NCI-H2081 treated with DMSO at 0.1 percent for 48 hours (cell line): ENCODE measurements around the gene WNT5B.
A peak's percentile ranks its signal among the peaks of the same experiment; 100 is the strongest.

Experiments
- DNase-seq: peaks from one replicate; lab custom pipeline; 2025; lab: John Stamatoyannopoulos, UW

WNT5B gene

DNA sequence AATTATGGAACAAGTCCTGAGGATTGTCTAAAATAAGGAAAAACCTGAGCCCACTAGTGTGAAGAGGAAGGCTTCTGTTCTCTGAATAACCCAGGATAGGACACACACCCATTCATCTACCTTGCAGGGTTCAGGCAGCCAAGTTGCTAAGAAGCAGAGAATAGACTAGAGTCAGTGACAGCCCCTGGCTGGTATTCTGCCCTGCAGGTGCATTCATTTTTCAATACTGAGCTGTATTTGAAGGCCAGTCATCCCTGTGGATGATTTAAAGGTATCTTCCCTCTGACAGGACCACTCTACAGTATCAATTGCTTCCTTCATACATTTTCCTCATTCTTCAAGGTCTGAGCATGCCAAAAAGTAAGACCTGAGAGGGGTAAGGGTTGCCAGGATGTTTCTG is 22.9 kb downstream of the WNT5B start:
- DNase-seq: no peak

- no peak for DNase-seq
These were observed 26.3 kb downstream of the WNT5B start for GRCh38 chr12:1655225-1655788.

GRCh38 chr12:1656902-1657301 is 27.9 kb downstream of the WNT5B start:
- DNase-seq: no peak

GRCh38 chr12:1657688-1658087 is 28.7 kb downstream of the WNT5B start:
- no peak for DNase-seq

GRCh38 chr12:1660304-1661187 is 31.5 kb downstream of the WNT5B start:
- DNase-seq: no peak

DNA sequence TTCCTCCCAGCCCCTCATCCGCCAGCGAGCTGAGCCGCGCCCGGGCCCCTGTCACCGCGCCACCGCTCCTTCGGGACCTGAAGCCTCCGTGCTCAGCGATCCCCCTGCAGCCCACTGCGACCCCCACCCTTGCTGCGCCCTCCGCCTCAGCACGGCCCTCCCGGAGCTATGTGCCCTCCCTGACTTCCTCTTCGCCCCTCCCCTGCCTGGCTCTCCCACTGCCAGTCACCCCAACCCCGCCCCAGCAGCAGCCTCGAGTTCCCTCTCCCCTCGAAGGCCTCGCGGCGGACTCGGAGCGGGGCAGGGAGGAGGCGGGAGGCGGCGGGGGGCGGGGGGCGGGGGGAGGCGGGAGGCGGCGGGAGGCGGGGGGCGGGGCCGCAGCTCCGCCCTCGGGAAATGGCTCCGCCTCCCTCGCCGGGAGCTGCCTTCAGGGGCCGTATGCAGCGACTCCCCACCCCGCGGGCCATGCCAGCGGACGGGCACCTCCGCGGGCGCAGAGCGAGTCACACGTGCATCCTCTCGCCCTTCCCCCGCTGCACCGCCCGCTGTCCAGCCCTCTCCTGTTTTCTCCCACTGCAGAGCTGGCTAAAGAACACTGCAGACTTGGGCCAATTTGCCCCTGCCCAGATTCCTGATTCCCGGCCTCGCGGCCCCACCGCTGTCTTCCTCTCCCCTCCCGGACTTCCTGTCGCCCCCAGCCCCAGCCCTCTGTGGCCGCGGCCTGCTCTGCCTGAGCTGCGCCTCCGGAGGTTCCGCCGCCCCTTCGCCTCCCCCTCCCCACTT is 32.7 kb downstream of the WNT5B start:
- peak; percentile 43 for DNase-seq

GRCh38 chr12:1662761-1663439 is 33.9 kb downstream of the WNT5B start:
- DNase-seq: no peak

- DNase-seq: no peak
These were observed 34.6 kb downstream of the WNT5B start for GRCh38 chr12:1663440-1664132.

- DNase-seq: no peak
These were observed 36.3 kb downstream of the WNT5B start for GRCh38 chr12:1665366-1665765.

DNA sequence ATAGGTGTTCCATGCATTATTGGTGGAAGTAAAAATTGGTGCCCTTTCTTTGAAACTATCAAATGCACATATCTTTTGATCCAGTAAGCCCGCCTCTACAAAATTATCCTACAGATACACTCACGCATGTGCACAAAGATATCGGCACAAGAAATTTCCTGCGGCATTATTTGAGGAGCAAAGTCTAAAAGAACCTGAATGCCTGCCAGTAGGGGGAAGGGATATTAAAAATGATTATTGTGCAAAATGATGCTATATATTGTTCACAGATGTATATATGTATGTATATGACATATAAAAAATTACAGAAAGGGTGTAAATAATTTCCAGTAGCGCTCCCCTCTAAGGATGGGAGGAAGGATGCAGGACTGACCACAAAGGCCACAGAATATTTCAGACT is 37.2 kb downstream of the WNT5B start:
- DNase-seq: no peak

DNA sequence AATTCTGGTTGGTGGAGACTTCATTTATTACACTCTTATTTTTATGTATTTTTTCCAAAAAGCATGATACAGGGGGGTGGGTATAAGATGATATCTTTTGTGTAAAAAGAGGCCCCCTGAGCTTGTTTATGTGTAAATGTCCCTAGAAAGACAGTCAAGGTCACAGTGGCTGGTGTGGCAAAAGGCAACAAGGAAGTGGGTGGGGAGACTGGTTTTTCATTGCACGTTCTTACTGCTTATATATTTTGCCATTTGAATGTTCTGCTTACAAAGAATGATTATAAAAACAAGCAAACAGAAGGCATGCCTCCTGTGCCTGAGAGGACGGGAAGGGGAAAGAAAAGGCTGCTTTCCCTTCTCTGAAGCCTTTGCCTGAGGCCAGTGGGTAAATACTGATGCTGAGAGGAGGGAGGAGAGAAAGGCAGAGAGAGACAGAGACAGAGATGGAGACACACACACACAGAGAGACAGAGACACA is 37.7 kb downstream of the WNT5B start:
- DNase-seq: no peak

- DNase-seq: no peak
These were observed 40.0 kb downstream of the WNT5B start for GRCh38 chr12:1668833-1669543.

DNA sequence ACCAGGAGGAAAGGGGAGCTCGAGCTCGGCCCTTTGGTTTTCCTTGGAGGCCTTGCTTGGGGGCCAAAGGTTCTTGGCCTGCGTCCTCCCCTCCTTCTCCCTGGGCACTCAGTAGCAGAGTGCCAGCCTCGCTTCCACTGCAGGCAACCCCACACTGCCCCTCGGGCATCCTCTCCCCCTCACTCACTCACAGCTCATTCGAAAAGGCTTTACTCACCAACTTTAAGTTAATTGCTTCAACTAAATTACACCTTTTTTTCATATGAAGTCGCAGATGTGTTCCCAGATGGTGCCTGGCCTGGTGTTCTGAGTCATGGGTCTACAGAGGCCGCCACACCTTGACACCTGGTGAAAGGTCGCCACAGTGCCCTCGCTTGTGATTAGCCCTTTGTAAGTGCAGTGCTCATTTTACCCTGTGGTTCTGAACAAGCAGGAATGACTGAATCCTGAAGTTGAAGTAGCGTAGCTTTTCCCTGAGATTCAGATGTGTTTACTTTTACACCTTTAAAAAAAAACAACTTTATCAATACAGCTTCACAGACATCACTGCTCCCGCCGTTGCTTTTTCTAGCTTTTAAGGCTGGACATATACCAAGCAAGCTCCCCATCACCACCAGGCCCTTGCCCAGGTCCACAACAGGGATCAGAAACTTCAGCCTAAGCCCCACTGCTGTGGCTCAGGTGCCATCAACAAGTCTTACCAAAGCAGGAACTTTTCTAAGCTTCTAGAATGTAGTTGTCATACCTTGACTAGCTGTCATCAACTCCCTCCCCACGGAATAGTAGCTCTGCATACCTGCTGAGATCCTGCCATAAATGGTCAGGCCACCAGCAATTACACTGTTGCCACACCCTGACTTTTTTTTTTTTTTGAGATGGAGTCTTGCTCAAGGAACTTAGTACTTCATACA is 41.6 kb downstream of the WNT5B start:
- no peak for DNase-seq

- no peak for DNase-seq
These were observed 47.0 kb downstream of the WNT5B start for GRCh38 chr12:1676043-1676442.

DNA sequence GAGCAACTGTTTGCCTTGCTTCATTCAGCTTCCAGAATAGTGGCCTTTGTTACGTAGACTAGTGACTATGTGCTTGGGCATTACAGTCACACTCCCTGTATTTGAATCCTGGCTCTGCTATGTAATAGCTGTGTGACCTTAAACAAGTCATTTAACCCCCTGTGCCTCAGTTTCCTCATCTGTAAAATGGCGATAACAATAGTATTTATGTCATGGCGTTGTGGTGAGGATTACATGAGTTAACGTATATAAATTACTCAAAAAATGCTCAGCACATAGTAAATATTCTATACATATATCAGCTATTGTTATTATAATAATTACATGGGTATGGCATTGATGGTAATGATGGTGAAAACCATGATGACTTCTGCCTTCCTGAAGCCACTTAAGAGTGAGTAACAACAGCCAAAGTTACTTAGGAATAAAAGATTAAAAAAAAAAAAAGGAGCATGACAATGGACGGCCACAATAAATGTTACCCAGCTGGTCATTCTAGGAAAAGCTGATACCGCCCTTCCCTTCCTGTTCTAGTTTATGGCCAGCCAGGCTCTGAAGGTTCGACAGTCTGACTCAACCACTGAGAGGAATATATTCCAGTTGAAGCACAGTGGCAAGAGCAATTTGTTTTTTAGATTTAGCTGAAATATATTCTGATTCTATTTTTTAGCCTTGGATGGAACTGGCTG is 51.9 kb downstream of the WNT5B start:
- DNase-seq: no peak

DNA sequence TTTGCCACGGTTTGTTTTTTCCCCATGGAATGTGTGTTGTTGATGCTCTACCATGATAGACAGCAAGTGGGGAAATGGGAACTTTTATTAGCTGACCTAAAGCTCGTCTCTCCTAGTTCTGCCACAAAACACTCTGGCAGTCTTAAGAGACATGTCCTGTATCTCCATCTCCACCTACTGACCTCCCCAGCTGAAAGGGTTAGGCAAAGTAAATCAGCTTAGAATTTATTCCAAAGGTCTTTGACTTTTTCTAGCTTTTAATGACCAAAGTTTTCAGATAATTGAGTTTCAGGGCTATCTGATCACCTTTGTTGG is 52.4 kb downstream of the WNT5B start:
- no peak for DNase-seq

- no peak for DNase-seq
These were observed 59.2 kb downstream of the WNT5B start for GRCh38 chr12:1688086-1688710.

- DNase-seq: peak; percentile 74
These were observed 61.6 kb downstream of the WNT5B start, which contains the start of gene ADIPOR2 for GRCh38 chr12:1690578-1691122. ADIPOR2 (plus strand) TSS chr12:1691070; CDS start chr12:1754344, 63,274 bp downstream.
